CD4-positive, alpha-beta T cell treated with Interleukin-17A for 1 hour (primary cell): ENCODE measurements around the gene IGSF9.

Source experiments
- DNase-seq: peaks from one replicate; pipeline ENCODE4 v3.0.0-alpha.2; 2020

Gene IGSF9

DNA sequence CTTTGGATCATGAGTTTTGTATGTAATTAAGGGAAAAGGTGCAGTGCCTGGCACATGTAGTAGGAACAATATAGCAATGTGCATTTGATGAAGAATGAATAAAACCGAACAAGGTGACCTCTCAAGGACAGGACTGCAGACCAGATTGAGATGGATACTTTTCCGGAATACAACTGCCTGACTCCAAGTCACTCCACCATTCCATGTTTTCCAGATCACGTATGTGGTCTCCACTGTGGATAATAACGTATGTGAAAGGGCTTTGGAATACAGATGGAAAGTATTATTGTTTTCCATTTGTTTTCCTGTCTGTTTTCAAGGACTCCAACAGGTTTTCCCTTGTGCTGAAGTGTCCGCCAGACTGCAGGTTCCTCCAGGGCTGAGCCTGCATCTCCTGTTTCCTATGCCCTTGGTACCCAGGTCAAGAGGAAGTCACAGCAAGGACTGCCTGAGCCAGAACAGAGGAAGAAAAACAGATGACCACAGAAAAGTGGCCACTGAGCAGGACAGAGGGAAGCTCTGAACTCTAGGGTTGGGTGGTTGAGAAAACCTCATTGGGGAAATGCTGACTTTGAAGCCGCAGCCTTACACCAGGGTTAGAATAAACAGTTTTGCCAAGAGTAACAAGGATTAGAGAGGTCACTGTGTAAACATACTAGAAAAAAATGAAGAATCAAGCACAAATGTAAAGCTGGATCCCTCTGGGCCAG is 49.4 kb downstream of the IGSF9 start:
- DNase-seq: no peak

- no peak for DNase-seq
Measured at GRCh38 chr1:159895286-159895685, 50.1 kb downstream of the IGSF9 start.

DNA sequence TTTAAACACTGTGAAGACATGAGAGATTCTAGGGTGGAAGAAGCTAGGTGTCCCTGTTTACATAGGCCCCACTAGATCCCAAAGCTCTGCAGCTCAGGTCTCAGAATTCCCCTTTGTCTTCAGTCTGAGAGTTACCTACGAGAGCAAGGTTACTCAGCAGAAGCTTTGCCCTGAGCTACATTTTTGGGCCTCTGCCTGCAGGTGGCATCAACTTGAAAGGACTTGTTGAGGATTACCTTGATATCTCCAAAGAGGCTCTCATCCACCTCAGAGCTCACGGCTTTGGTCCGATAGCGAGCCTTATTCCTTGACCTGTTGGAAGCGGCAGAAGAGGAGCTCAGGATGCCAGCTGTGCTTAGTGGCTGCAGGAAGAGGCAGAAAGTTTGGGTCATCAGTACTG is 52.5 kb downstream of the IGSF9 start:
- peak; percentile 20 for DNase-seq

DNA sequence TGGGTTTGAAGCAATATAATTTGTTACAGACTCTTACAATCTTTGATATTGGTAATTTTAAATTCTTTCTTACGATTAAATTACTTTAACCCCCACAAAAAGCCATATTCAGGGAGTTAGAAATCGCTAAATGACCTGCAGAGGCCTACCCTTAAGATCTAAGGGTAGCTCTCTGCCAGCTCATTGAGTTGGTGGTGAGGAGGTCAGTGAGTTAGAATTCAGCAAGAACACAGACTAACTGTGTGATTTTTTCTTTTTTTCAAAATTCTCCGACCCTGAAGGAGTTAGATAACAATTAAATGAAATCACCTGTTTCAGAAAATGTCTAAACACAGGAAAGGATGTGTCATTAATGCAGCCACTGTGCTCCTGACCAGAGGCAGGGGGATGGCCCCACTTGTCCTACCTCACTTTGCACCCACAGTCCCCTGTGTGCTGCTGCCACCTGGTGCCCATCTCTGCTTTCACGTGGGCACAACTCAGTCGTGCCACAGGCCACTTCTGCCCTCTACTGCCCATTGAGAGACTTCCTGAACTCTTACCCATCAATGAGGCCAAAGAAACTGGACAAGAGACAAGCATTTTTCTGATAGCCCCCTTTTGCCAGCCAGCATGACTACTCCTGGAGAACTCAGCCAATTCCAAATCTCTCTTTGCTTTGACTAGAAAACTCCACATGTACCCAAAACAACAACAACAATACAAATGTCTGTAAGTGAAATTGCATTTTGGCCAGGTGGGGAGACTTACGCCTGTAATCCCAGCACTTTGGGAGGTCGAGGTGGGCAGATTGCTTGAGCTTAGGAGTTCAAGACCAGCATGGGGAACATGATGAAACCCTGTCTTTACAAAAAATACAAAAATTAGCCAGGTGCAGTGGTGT is 53.9 kb downstream of the IGSF9 start:
- peak; percentile 87 for DNase-seq

DNA sequence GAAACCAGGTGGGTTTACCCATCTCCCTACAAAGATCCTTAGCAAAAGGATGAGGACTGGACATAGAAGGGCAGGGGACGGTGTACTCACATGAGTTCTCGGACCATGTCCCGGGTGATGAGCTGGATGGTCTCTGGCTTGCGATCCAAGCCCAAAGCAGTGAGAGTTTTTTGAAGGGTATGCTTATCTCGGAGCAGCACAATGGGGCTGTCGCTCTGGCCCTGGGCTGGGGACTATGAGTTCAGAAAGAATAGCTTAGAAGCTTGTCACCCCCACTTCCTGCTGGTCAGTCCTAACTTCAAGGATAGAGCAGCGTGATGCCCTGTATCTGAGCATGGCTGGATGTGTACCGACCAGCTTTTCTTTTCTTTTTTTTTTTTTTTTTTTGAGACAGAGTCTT is 55.0 kb downstream of the IGSF9 start:
- no peak for DNase-seq

DNA sequence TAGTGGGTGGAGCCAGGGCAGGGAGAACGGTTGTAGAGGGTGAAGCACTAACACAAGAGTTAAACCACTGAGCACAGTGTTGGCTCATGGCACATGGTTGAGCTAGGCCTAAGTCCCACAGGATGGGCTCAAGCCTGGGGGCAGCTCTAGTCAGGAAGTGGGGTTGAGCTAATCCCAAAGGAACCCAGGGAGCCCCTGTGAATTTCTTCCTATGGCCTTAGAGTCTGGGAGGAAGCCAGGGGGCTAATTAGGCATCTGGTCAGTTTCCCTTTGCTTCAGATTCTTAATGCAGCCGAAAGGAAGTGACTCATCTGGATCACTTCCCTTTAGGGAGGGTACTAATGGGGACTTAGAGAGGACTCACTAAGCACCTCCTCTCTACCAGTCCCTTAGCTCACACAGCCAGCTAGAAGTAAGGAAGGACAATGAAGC is 55.6 kb downstream of the IGSF9 start:
- peak; percentile 34 for DNase-seq

- DNase-seq: no peak
Measured at GRCh38 chr1:159889202-159889601, 56.2 kb downstream of the IGSF9 start.

DNA sequence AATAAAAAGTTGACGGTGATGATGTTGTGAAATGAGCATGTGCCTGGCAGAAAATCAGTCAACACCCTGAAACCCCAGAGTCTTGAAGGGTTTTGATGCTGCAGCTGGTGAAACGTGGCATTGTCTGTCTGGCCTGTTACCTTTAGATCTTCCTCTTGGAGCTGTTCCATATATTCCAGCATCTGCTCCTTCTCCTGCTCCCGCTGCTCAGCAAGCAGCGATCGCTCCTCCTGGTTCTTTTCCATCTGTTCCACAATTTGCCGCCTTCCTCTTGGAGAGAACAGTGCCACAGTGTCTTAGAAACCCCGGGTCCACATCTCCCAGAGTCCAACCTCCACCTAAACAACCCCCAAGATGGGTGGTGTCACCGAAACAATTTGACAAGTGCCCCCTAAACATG is 61.1 kb downstream of the IGSF9 start:
- no peak for DNase-seq

GRCh38 chr1:159883134-159883533 is 62.3 kb downstream of the IGSF9 start:
- no peak for DNase-seq

- no peak for DNase-seq
Measured at GRCh38 chr1:159882527-159882862, 62.9 kb downstream of the IGSF9 start.

DNA sequence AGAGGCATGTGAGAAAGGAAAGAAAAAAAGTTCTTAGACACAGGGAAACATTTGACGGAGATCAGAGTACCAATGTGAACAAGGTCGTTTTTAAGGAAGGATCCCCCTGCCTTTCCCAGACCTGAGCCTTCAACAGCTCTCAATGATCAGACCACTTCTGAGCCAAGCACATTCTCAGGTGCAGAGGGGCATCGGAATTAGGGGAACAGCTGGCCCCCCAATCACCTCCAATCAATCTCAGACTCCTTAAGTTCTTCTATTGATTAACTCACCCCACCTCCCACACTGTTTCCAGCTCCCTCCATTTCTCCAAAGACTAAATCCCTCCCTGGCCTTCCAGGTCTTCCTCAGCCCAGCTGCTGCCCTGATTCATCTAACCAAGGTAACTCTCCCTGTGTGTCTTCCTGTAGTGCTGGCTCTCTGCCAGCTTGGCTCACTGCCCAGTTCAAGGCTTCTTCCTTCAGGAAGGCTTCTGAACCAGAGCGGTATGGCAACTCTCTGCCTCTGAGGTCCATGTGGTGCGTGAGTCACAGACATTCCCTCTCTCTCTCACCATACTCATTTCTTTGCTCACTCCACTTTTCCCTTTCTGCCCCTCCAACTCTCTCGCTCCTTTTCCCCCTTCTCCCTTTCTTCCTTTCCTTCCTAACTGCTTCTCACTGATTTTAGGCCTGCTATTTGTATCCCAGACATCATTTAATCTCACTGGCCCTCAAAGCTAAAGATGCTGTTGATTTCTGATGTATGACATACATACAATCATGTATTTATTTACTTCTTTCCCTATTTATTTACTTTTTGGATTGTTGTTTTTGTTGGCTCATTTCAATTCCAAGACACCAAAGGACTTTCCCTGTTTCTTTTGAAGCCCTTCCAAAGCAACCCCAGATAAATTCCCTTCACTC is 63.5 kb downstream of the IGSF9 start:
- peak; percentile 44 for DNase-seq

- DNase-seq: no peak
Measured at GRCh38 chr1:159880430-159880829, 65.0 kb downstream of the IGSF9 start.

DNA sequence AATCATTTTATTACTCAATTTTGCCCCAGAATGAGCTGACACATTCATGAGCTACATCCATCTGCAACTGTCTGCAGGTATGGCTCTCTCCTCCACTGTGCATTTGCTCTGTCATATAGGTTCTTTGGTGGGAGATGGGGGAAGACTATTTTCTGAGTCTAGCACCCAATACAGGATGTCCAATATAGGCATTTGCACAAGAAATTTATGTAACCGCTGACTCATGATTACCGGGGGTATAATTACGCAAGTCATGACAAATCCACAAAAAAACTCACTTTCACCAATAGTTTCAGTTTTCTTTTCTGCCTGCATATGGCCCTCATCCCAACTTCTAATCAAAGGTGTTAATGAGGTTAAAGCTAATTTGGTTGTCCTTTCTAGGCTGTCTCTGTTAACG is 65.4 kb downstream of the IGSF9 start:
- DNase-seq: no peak

DNA sequence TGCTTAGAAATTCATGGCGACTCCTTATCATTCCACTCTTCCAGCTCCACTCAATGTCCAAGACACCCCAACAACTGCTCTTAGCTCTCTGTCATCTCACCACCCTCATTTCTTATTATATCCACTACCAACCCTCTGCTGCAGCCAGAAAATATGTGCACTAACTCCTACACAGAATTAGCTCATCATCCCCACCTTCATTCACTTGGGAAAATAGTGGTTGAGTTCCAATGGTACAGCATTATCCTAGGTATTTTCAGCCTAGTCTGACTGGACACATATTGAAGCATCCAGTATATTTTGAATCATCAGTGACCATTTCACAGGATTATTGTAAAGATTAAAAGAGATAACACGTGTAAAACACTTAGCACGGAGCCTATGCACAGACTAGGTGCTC is 66.3 kb downstream of the IGSF9 start:
- no peak for DNase-seq

DNA sequence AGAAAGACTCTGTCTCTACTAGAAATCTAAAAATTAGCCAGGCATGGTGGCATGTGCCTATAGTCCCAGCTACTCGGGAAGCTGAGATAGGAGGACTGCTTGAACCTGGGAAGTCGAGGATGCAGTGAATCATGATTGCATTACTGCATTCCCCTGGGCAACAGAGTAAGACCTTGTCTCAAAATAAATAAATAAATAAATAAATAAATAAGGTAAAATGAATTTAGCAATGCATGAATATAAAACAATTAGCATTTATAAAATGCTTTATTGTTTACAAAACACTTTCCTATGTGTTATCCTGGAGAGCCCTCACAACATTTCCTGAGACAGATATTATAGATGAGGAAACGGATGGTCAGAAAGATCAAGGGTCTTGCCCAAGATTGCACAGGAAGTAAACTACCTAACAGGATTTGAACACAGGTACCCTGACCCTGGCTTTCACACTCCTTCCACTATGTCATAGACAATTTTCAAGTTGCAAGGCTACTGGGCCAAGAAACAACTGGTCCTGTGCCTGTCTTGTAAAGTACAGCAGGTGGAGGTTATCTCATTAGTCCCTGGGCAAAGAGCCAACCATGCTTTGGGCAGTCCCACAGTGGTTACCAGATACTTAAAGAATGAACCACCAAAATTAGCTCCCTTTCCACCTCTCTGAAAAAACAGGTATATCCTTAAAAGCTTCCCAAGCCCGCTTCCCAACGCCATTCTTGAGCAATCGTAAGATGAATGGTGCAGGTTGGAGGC is 67.5 kb downstream of the IGSF9 start:
- DNase-seq: no peak
